Measurements from ENCODE around the gene DCAF11. TPM values are rescaled to one million over a fixed set of nuclear protein-coding genes. Genes with fewer than 3 reads are reported as not detected.

Gene DCAF11
- total and polyA plus RNA-seq, 2 of the 8 experiments (the other 6 are each of a cell fraction or from before 2014, with no cell fraction given), result 60.4 to 63.6 TPM

GRCh38 chr14:24076302-24076601 is 38.3 kb upstream of the DCAF11 start (continued):
- no peak for TF ChIP-seq HDAC2 (IDR thresholded peaks at IDR 0.05; ENCODE audit: borderline replicate concordance in 1 of 2, low read depth in 2 of 2, low read length in 2 of 2)

Measured in H1 (cell line).